HL-60 (cell line): ENCODE measurements around the gene ISLR2.
"Not testable (repeated sequence)": the region's sequence is repeated elsewhere in the genome, so short reads cannot be mapped to it uniquely, and the experiment has no call there.

Source experiments
- DNase-seq, 2 experiments: peaks; one replicate each; pipeline ENCODE4 v3.0.0-alpha.2; 2010 to 2020; ENCODE audit warnings: low read depth in 1 of 2, low spot score in 1 of 2
- H3K27ac ChIP-seq: fragments of 250-450 bp; sonication (Bioruptor Pico); replicated peaks from 2 replicates; pipeline ENCODE4 v1.5.1; 2020; ENCODE audit warnings: mild to moderate bottlenecking, moderate library complexity
- H3K27me3 ChIP-seq: fragments of 250-450 bp; sonication (Bioruptor Pico); 2 replicates; pipeline ENCODE4 v1.5.1; 2021; ENCODE audit warnings: mild to moderate bottlenecking, moderate library complexity; ENCODE audit not compliant: insufficient read depth, poor library complexity, severe bottlenecking
- H3K4me3 ChIP-seq: replicated peaks from 2 replicates; pipeline ENCODE4 v1.5.1; 2011; ENCODE audit warnings: mild to moderate bottlenecking, control low read depth, low read length; ENCODE audit not compliant: insufficient read depth
- GABPA ChIP-seq: IDR thresholded peaks from 2 replicates; pipeline ENCODE4 v1.6.1; 2012; ENCODE audit warnings: low read depth
- POLR2AphosphoS5 ChIP-seq: IDR thresholded peaks from 2 replicates; pipeline ENCODE4 v1.6.1; 2012; ENCODE audit warnings: low read depth
- SPI1 ChIP-seq: IDR thresholded peaks from 2 replicates; pipeline ENCODE4 v1.6.1; 2012; ENCODE audit warnings: low read depth, mild to moderate bottlenecking, borderline replicate concordance
- long read RNA-seq: library from polyadenylated mRNA; unstranded; transcript quantifications from one replicate; pipeline ENCODE4 v2.0.0, GENCODE V29; 2020
- TF ChIP-seq, protein P1 (sequence below): IDR thresholded peaks from 2 replicates; pipeline ENCODE4 v1.6.1; 2012; ENCODE audit warnings: low read depth; ENCODE audit not compliant: insufficient replicate concordance
- TF ChIP-seq, protein P2 (sequence below): IDR thresholded peaks from one replicate; pipeline ENCODE4 v1.5.1; 2011; ENCODE audit warnings: low read length, control low read depth, inconsistent platforms; ENCODE audit not compliant: insufficient read depth

Gene ISLR2, protein sequence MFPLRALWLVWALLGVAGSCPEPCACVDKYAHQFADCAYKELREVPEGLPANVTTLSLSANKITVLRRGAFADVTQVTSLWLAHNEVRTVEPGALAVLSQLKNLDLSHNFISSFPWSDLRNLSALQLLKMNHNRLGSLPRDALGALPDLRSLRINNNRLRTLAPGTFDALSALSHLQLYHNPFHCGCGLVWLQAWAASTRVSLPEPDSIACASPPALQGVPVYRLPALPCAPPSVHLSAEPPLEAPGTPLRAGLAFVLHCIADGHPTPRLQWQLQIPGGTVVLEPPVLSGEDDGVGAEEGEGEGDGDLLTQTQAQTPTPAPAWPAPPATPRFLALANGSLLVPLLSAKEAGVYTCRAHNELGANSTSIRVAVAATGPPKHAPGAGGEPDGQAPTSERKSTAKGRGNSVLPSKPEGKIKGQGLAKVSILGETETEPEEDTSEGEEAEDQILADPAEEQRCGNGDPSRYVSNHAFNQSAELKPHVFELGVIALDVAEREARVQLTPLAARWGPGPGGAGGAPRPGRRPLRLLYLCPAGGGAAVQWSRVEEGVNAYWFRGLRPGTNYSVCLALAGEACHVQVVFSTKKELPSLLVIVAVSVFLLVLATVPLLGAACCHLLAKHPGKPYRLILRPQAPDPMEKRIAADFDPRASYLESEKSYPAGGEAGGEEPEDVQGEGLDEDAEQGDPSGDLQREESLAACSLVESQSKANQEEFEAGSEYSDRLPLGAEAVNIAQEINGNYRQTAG
- long read RNA-seq: 0 reads

DNA sequence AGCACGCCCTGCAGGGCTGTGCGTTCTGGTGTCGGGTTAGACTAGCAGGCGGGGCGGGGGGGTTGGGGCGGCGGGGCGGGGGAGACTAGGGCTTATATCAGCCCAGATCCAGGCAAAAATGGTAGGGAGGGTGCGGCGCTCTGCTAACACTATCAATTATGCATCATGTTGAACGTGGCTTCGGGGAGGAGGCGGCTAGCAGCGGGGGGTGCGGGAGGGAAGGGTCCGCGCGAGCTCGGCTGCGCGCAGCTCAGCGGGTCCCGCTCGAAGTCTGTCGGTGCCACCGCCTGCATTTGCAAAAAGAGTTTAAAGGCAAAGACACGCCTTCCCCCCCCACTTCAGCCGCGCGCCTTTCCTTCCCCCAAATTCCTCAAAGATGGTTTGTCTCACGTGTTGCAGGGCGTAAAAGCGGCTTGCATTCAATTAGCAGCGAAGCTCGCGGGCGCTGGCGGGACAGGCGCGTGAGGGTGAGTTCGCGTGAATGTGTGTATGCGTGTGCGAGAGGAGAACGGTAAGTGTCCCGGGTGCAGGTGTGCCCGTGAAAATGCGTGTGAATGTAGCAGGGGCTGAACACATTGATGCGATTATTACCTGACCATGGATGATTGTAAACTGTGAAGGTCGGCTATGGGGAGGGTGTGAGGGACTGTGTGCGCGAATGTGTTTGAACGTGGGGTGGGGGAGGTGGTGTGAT lies at the start of gene ISLR2:
Gene ISLR2 (plus strand): TSS at position 432 of the 694 bp plus-strand sequence. CDS start 2,169 bp downstream, outside the sequence.
- Histone ChIP-seq H3K4me3 (no peak within 1 kb of the TSS), H3K27ac (no peak within 1 kb of the TSS), H3K27me3 (peaks cover 73% of the 10 kb centered on the region)
- DNase-seq: no peak
- TF ChIP-seq SPI1: no peak

DNA sequence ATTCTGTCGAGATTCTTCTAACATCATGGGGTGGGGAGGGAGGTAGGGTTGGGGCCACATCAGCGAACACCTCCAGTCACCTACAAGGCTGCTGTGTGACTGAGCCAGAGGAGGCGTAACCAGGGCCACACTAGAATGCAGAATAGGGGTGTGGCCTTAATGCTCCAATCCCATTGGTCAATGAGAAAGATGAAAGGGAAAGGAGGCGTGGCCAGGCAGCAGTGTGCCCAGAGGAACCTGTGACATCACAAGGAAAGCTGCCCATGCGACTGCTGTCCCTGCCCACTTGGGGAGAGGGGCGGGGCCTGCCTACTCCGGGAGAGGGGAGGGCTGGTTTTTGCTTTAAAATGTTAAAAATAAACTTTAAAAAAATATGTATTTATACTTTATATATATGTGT lies 47.9 kb upstream of the ISLR2 start, which contains the start of gene GOLGA6A:
Gene GOLGA6A (minus strand): TSS at position 101 of the 400 bp plus-strand sequence. CDS start 41 bp downstream, at position 60.
- not testable (repeated sequence) for H3K27me3 ChIP-seq, H3K4me3 ChIP-seq, H3K27ac ChIP-seq, DNase-seq

DNA sequence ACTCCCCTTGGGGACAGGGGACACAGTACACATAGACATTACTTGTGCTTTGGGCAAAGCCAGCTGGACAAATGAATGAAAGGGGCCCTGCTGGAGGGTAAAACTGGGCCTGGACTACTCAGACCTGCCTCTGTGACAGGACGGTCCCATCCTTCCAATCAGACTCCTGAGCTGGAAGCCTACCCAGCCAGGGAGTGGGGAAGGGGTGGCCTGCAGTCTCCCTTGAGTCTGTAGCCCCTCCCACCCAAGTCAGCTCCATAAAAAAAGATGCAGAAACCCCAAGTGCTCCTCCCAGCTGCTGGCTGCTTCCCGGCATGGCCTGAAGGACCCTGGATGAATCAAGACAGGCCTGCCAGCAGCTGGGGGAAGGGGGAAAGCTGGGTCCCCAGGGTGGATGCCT lies 35.8 kb upstream of the ISLR2 start:
- not testable (repeated sequence) for H3K4me3 ChIP-seq, H3K27ac ChIP-seq, H3K27me3 ChIP-seq, DNase-seq

DNA sequence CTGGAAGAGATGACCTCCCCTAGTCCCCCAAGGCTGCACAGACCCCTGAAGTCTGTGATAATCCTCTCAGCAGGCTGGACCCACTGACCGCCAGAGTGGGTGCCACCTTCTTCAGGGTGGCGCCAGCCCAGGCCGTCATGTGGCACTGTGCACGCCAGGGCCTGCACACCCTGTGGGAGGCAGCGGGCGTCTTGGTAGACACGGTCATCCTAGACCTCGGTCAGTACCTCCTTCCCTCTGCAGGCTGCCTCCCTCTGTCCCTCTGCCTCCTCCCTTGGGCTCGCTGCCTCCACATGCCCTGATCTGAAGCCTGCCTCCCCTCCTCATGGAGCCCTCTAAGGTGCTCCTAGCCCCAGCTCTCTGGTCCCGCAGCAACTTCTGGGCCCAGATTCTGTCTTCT lies 34.8 kb upstream of the ISLR2 start:
- H3K4me3 ChIP-seq, H3K27ac ChIP-seq, DNase-seq, H3K27me3 ChIP-seq: not testable (repeated sequence)

DNA sequence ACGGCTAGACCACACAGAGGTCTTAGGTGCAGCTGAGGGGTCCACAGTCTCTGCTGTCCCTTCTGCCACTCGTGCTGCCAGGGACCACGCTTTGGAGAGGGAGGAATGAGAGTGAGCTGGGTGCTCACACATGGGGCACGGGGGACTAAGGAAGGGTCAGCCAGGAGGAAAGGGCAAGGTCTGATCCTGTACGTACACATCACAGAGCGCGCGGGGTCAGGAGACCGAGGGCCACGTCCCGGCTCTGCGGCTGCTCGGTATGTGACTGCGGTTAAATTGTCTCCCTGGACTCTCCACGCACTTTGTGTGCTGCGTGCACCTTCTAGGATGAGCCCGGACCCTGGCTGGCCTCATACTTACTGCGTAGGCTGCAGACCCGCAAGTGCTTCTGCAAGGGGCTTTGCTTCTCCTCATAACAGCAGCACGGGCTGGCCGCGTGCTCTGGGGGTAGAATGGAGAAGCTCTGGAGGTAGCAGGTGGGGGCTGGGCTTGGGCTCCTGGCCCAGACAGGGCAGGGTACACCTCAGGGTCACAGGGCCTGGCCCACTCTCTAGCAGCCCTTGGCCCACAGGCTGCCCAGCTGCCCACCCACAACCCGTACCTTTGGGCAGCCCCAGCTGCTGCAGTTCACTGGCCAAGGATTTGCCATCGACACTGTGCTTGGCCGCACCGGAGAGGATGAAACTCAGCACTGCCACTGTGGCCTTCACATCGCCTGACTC lies 33.5 kb upstream of the ISLR2 start:
- not testable (repeated sequence) for DNase-seq, H3K27ac ChIP-seq, H3K4me3 ChIP-seq, H3K27me3 ChIP-seq

DNA sequence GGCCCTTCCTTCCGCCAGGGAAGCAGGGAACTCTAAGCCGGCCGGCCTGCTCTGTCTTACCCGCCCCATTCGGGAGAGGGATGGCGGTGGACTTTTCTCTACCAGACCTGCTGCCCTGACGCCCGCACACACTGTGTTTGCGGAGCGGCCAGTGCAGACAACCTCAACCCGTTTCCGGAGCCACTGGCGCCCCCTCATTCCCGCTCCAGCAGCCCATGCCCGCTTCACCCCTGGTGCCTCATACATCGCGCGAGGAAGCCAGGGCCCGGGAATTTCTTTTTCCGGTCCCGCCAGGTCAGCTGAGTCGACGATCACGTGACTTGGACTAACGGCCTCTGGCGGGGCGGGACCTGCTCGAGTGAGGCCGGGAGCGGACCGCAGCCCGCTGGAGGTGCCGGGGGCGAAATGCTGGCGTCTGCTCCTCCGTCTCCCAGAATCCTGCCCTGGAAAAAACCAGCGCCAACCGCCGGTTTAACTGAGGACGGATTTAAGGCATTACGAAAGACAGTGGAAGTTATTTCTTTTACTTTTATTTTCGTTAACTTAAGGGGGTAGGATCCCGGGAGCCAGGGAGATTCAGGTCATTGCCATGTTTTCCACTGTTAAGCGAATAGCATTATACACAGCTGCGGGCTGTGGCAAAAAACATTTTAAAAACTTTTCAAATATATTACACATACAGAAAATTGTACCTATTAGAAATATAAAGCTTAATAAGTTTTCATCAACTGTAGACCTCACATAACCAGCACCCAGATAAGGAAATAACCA lies 30.2 kb upstream of the ISLR2 start:
- peak; percentile 47 to 86 for DNase-seq
- not testable (repeated sequence) for H3K27me3 ChIP-seq
- H3K27ac ChIP-seq: peak overlapping the region; percentile 59
- peak overlapping the region; percentile 27 for H3K4me3 ChIP-seq

DNA sequence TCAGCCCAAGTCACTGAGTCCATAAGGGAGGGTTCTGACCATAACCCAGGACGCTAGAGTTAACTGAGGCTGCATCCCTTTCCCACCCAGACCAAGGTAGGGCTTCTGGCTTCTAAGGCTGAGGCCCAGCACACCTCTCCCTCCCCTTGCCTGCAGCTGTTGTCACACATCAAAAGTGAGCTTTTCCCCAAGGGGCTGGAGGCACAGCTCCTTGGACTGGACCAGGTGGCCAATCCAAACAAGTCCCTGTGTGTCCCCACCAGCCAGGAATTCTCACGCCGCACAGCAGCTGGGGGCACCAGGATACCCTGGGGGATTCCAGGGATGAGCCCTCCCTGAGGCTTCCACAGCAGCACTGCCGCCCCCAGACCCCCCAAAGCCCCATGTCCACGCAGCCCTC lies 22.3 kb upstream of the ISLR2 start:
- no peak for DNase-seq
- H3K4me3 ChIP-seq: no peak overlapping the region
- TF ChIP-seq, protein P1, sequence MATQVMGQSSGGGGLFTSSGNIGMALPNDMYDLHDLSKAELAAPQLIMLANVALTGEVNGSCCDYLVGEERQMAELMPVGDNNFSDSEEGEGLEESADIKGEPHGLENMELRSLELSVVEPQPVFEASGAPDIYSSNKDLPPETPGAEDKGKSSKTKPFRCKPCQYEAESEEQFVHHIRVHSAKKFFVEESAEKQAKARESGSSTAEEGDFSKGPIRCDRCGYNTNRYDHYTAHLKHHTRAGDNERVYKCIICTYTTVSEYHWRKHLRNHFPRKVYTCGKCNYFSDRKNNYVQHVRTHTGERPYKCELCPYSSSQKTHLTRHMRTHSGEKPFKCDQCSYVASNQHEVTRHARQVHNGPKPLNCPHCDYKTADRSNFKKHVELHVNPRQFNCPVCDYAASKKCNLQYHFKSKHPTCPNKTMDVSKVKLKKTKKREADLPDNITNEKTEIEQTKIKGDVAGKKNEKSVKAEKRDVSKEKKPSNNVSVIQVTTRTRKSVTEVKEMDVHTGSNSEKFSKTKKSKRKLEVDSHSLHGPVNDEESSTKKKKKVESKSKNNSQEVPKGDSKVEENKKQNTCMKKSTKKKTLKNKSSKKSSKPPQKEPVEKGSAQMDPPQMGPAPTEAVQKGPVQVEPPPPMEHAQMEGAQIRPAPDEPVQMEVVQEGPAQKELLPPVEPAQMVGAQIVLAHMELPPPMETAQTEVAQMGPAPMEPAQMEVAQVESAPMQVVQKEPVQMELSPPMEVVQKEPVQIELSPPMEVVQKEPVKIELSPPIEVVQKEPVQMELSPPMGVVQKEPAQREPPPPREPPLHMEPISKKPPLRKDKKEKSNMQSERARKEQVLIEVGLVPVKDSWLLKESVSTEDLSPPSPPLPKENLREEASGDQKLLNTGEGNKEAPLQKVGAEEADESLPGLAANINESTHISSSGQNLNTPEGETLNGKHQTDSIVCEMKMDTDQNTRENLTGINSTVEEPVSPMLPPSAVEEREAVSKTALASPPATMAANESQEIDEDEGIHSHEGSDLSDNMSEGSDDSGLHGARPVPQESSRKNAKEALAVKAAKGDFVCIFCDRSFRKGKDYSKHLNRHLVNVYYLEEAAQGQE: no peak
- TF ChIP-seq SPI1 (no peak), POLR2AphosphoS5 (no peak), GABPA (no peak)
- TF ChIP-seq, protein P2, sequence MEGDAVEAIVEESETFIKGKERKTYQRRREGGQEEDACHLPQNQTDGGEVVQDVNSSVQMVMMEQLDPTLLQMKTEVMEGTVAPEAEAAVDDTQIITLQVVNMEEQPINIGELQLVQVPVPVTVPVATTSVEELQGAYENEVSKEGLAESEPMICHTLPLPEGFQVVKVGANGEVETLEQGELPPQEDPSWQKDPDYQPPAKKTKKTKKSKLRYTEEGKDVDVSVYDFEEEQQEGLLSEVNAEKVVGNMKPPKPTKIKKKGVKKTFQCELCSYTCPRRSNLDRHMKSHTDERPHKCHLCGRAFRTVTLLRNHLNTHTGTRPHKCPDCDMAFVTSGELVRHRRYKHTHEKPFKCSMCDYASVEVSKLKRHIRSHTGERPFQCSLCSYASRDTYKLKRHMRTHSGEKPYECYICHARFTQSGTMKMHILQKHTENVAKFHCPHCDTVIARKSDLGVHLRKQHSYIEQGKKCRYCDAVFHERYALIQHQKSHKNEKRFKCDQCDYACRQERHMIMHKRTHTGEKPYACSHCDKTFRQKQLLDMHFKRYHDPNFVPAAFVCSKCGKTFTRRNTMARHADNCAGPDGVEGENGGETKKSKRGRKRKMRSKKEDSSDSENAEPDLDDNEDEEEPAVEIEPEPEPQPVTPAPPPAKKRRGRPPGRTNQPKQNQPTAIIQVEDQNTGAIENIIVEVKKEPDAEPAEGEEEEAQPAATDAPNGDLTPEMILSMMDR: no peak
- no peaks in the 10 kb centered on the region for H3K27me3 ChIP-seq
- H3K27ac ChIP-seq: no peak overlapping the region

DNA sequence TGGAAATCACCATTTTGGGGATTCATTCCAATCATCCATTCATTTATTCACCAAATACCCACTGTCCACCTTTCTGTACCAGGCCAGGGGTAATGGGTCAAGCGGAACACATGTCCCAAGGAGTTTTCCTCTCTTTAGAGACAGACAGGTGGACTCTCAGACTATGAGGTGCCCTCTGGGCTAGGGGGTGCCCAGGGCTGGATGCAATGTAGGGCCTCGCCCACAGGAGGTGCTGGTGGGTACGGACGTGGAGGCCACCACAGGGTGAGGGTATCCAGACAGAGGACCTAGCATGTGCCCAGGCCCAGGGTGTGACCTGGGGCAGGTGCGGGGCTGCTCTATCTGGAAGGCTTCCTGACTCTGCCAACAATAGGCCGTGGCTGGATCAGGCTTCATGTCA lies 21.8 kb upstream of the ISLR2 start:
- not testable (repeated sequence) for H3K4me3 ChIP-seq, H3K27ac ChIP-seq, H3K27me3 ChIP-seq, DNase-seq
